Endothelial cell of umbilical vein (primary cell): Measurements from ENCODE around the gene RMDN2. TPM values are rescaled to one million over a fixed set of nuclear protein-coding genes. Genes with fewer than 3 reads are reported as not detected.

ENCODE experiments used
- BruUV-seq: library from RNA; stranded (reverse); fragments of 400-500 nt; replicated peaks from 2 replicates; lab custom pipeline; 2021; lab: Mats Ljungman, UMichigan
- CTCF ChIA-PET: fragments of 300-600, 350-600 bp; sonication (Branson Sonifier 250); formaldehyde crosslinking; loops from one replicate; lab custom pipeline; 2021; ENCODE audit warnings: antibody characterized with exemption, inconsistent platforms; lab: Charles Lee
- POLR2A ChIA-PET: fragments of 300-600, 350-600 bp; sonication (Branson Sonifier 250); formaldehyde crosslinking; loops from one replicate; lab custom pipeline; 2021; ENCODE audit warnings: antibody characterized with exemption, inconsistent platforms; lab: Charles Lee
- DNase-seq: peaks from one replicate; pipeline ENCODE4 v3.0.0-alpha.2; 2011; ENCODE audit warnings: low read depth, low spot score
- FAIRE-seq: peaks from 2 replicates; lab custom pipeline; 2011; peaks lifted over from hg19 to GRCh38; lab: Jason Lieb, UNC
- H2AFZ ChIP-seq: 2 replicates; pipeline ENCODE4 v1.6.0; 2012; ENCODE audit warnings: low read depth, low read length, control low read depth, inconsistent platforms
- H3K27ac ChIP-seq: 2 replicates; pipeline ENCODE4 v1.5.1; 2011; ENCODE audit warnings: low read depth, mild to moderate bottlenecking, control low read depth, low read length, moderate library complexity; ENCODE audit not compliant: insufficient read depth
- H3K27me3 ChIP-seq, 2 experiments: 2 replicates each; pipeline versions ENCODE4 v1.6.0 to v1.6.1; 2011; ENCODE audit warnings: low read length in 2 of 2, mixed read lengths in 1 of 2; ENCODE audit not compliant: control insufficient read depth in 2 of 2, insufficient read depth in 2 of 2
- H3K36me3 ChIP-seq, 2 experiments: 2 replicates in 1 of 2; 3 replicates in 1 of 2; pipeline ENCODE4 v1.5.1; 2011; ENCODE audit warnings: low read length in 2 of 2, mild to moderate bottlenecking in 1 of 2, moderate library complexity in 1 of 2; ENCODE audit not compliant: control insufficient read depth in 2 of 2, insufficient read depth in 2 of 2; ENCODE audit errors: extremely low read depth in 1 of 2
- H3K4me1 ChIP-seq: 3 replicates; pipeline ENCODE4 v1.5.1; 2011; ENCODE audit warnings: mild to moderate bottlenecking, low read length; ENCODE audit not compliant: control insufficient read depth, insufficient read depth; ENCODE audit errors: extremely low read depth
- H3K4me2 ChIP-seq: 2 replicates; pipeline ENCODE4 v1.6.1; 2011; ENCODE audit warnings: low read length, control low read depth, mixed read lengths; ENCODE audit not compliant: insufficient read depth
- H3K4me3 ChIP-seq, 3 experiments: fragments of 200-600 bp in 1 of 3; sonication (generic), shearing (Covaris generic) in 1 of 3; replicated peaks in 1 of 3; 2 replicates each; pipeline ENCODE4 v1.5.1; 2011 to 2016; ENCODE audit warnings: control low read depth in 3 of 3, low read length in 3 of 3, mild to moderate bottlenecking in 2 of 3, inconsistent platforms in 1 of 3, low read depth in 1 of 3, moderate library complexity in 1 of 3; ENCODE audit not compliant: insufficient read depth in 1 of 3
- H3K79me2 ChIP-seq: 2 replicates; pipeline ENCODE4 v1.6.0; 2012; ENCODE audit warnings: low read length, inconsistent platforms; ENCODE audit not compliant: control insufficient read depth, insufficient read depth
- H3K9ac ChIP-seq: replicated peaks from 2 replicates; pipeline ENCODE3; 2011; ENCODE audit warnings: low read length, control low read depth; ENCODE audit not compliant: insufficient read depth; ENCODE audit errors: extremely low read depth
- H3K9me1 ChIP-seq: replicated peaks from 3 replicates; pipeline ENCODE4 v1.6.0; 2011; ENCODE audit warnings: mild to moderate bottlenecking, low read length; ENCODE audit not compliant: control insufficient read depth, insufficient read depth; ENCODE audit errors: extremely low read depth
- H3K9me3 ChIP-seq: replicated peaks from 2 replicates; pipeline ENCODE4 v1.5.1; 2012; ENCODE audit warnings: low read length, inconsistent platforms; ENCODE audit not compliant: control insufficient read depth, insufficient read depth
- H4K20me1 ChIP-seq: replicated peaks from 2 replicates; pipeline ENCODE3; 2011; ENCODE audit warnings: mild to moderate bottlenecking, low read length; ENCODE audit not compliant: control insufficient read depth, insufficient read depth; ENCODE audit errors: extremely low read depth
- EZH2 ChIP-seq: IDR thresholded peaks from 2 replicates; pipeline ENCODE4 v1.6.1; 2012; ENCODE audit warnings: borderline replicate concordance, low read depth, mild to moderate bottlenecking, moderate library complexity, low read length, inconsistent platforms; ENCODE audit not compliant: severe bottlenecking
- FOS ChIP-seq: IDR thresholded peaks from 2 replicates; pipeline ENCODE4 v1.6.1; 2011; ENCODE audit warnings: mild to moderate bottlenecking, low read length, moderate library complexity, borderline replicate concordance; ENCODE audit not compliant: insufficient read depth
- GATA2 ChIP-seq: IDR thresholded peaks from 2 replicates; pipeline ENCODE4 v1.7.0; 2011; ENCODE audit warnings: low read depth, mild to moderate bottlenecking, moderate library complexity, mixed read lengths, low read length; ENCODE audit not compliant: insufficient read length, insufficient read depth
- JUN ChIP-seq: IDR thresholded peaks from 2 replicates; pipeline ENCODE4 v1.6.1; 2011; ENCODE audit warnings: borderline replicate concordance, low read depth; ENCODE audit not compliant: insufficient read length, insufficient read depth
- MYC ChIP-seq: IDR thresholded peaks from one replicate; pipeline ENCODE4 v1.6.1; 2011; ENCODE audit warnings: mild to moderate bottlenecking, low read depth, low read length
- POLR2A ChIP-seq: IDR thresholded peaks from 2 replicates; pipeline ENCODE4 v1.6.1; 2012; ENCODE audit warnings: low read depth, mild to moderate bottlenecking, control low read depth, low read length
- POLR2AphosphoS5 ChIP-seq: IDR thresholded peaks from 2 replicates; pipeline ENCODE4 v1.6.1; 2012; ENCODE audit warnings: low read depth, mild to moderate bottlenecking, control low read depth, low read length, moderate library complexity; ENCODE audit not compliant: insufficient read depth
- dilution Hi-C: fragments of 300-500 bp; cut with MboI; formaldehyde crosslinking; loops from one replicate; pipeline ENCODE4 v1.15.0; 2019; ENCODE audit warnings: low sequenced_read_pairs; ENCODE audit not compliant: extremely low pct_ligation_motif_present
- intact Hi-C: fragments of 100-400 bp; cut with micrococcal nuclease; formaldehyde crosslinking; loops from one replicate; pipeline ENCODE4 v1.10.0; 2022
- polyA plus RNA-seq, 4 experiments: library from polyadenylated mRNA; depleted of rRNA in 3 of 4; stranded (reverse) in 3 of 4; unstranded in 1 of 4; fragments of >200 nt; gene quantifications; 2 replicates each; pipeline versions ENCODE4 v1.2.1 to v1.2.3, GENCODE V29; 2011 to 2012; ENCODE audit warnings: missing spikeins in 1 of 4
- total RNA-seq: library from RNA; stranded (reverse); gene quantifications from 2 replicates; pipeline ENCODE4 v1.2.3, GENCODE V29; 2021
- TF ChIP-seq, protein P1 (sequence below): IDR thresholded peaks from 2 replicates; pipeline ENCODE4 v1.6.1; 2011; ENCODE audit not compliant: insufficient read depth, insufficient read length
- TF ChIP-seq, protein P2 (sequence below), 2 donors: IDR thresholded peaks; 1 replicate in 1 of 2; 2 replicates in 1 of 2; pipeline ENCODE4 v1.5.1; 2011; ENCODE audit warnings: low read length in 2 of 2, mild to moderate bottlenecking in 2 of 2, moderate library complexity in 2 of 2, control low read depth in 1 of 2, inconsistent platforms in 1 of 2, low read depth in 1 of 2; ENCODE audit not compliant: insufficient read depth in 1 of 2; ENCODE audit errors: extremely low read depth in 1 of 2

The RMDN2 gene
- total and polyA plus RNA-seq, 2 donors (not counting 3 experiments of a cell fraction or from before 2014, with no cell fraction given): 0.97 to 2.8 TPM

DNA sequence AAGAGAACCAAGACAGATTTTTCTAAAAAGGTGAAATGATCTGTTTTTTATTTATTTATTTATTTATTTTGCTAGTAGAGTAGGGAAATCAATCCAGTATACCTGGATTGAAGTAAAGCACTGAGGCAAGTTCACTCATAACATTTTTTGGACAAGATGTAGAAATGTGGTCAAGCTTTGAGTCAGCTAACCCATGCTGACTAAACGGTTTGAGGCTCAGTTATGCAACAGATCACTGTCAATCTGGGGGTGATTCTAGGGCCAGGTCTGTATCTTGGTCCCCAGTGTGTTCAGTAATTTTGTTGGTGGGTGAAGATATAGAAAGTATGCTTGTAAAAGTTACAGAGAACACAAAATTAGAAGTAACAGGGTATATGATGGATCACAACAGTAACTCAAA, 60.2 kb downstream of the RMDN2 start:
- no TSS peak for BruUV-seq
- Histone ChIP-seq H4K20me1 (no peaks in the 10 kb centered on the region), H3K79me2 (no peaks in the 10 kb centered on the region), H2AFZ (no peak overlapping the region), H3K4me1 (no peaks in the 10 kb centered on the region), H3K36me3 (no peaks in the 10 kb centered on the region), H3K9me3 (no peaks in the 10 kb centered on the region), H3K9ac (no peak overlapping the region), H3K27ac (no peak overlapping the region), H3K4me2 (no peak overlapping the region), H3K27me3 (no peaks in the 10 kb centered on the region), H3K4me3 (no peak overlapping the region), H3K9me1 (no peaks in the 10 kb centered on the region)
- DNase-seq (no peak), FAIRE-seq (no peak)
- POLR2A ChIA-PET: no interaction called here
- CTCF ChIA-PET: interaction anchor here (0.9 to 3.3 kb wide), 2 partner anchors 130 to 289 kb away, joined by 3 to 14 read pairs; no protein-coding TSS in a partner anchor
- intact Hi-C loops (no loop called here), dilution Hi-C loops (no loop called here)
- TF ChIP-seq MYC: no peak
- TF ChIP-seq, protein P1, sequence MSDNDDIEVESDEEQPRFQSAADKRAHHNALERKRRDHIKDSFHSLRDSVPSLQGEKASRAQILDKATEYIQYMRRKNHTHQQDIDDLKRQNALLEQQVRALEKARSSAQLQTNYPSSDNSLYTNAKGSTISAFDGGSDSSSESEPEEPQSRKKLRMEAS: no peak
- TF ChIP-seq JUN: no peak
- no peak for TF ChIP-seq FOS
- TF ChIP-seq POLR2AphosphoS5: no peak
- TF ChIP-seq POLR2A: no peak
- TF ChIP-seq, protein P2, sequence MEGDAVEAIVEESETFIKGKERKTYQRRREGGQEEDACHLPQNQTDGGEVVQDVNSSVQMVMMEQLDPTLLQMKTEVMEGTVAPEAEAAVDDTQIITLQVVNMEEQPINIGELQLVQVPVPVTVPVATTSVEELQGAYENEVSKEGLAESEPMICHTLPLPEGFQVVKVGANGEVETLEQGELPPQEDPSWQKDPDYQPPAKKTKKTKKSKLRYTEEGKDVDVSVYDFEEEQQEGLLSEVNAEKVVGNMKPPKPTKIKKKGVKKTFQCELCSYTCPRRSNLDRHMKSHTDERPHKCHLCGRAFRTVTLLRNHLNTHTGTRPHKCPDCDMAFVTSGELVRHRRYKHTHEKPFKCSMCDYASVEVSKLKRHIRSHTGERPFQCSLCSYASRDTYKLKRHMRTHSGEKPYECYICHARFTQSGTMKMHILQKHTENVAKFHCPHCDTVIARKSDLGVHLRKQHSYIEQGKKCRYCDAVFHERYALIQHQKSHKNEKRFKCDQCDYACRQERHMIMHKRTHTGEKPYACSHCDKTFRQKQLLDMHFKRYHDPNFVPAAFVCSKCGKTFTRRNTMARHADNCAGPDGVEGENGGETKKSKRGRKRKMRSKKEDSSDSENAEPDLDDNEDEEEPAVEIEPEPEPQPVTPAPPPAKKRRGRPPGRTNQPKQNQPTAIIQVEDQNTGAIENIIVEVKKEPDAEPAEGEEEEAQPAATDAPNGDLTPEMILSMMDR (IDR thresholded peaks at IDR 0.05; ENCODE audit: extremely low read depth in 1 of 2, insufficient read depth in 1 of 2, low read depth in 1 of 2, low read length in 2 of 2): no peak
- TF ChIP-seq EZH2: no peak
- no peak for TF ChIP-seq GATA2
